NCI-H82 treated with DMSO at 0.1 percent for 48 hours (cell line): Measurements from ENCODE around the gene VPS37B.

Experiments used
- DNase-seq: peaks from one replicate; lab custom pipeline; 2025; ENCODE audit not compliant: unreplicated experiment; lab: John Stamatoyannopoulos, UW

Gene VPS37B

GRCh38 chr12:122855071-122855829 is 40.7 kb downstream of the VPS37B start:
- no peak for DNase-seq

DNA sequence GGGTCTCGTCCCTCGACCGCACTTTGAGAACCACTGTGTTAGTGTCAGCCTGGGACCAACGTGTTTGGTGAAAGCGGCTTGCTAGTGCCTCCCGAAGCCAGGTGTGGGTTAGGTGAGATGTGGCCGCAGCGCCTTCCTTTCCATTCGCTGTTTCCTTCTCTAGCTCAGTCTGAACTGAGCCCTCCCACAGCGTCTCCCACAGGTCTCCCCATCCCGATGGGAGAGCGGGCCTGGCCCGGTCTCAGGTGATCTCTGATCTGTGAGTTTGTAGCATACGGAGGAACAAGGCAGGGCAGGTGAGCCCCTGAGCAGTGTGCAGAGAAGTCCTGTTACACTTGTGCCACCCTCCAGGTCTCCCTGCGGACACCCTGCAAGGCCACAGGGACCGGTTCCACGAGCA is 41.4 kb downstream of the VPS37B start:
- DNase-seq, result no peak

- DNase-seq, result no peak
Measured at GRCh38 chr12:122853582-122854245, 42.2 kb downstream of the VPS37B start.

DNA sequence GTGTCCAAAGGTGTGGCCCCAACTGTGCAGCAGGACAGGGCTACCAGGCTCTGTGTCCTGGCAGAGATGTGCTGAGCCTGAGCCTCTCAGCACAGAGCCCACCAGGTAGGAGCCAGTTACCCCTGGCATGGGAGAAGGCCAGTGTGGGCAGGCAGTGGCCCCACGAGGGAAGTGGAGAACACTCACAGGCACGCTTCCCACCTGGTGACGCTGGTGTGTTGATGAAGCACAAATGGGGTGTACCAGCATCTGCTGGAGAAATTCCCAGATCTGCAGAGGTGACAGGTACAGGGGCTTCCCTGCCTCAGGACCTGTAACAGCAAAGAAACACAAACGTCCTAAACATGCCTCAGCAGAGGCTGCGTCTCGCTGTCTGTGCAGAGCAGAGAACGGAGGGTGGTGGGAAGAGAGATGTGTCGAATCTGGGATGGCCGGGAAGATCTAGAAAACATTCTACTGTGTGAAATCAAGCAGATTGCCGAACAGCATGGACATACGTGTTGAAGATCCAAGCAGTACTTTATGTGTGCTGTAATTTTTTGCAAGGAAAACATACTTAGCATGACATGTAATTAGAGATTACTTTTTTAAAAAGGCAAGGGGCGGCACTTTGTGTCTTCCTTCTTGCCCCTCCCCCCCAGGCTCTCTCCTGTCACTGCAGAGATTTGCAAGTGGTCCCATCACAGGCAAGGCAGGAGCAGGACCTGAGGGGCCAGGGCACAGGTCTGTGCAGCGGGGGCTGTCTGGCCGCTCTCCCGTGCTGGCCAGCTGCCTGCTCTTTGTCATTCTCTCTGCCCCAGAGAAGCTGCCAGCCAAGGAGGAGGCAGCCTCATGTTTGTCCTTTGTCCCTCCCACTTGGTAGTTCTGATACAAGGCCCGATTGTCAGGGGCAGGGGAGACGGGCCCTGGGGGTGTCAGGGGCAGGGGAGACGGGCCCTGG is 43.3 kb downstream of the VPS37B start:
- no peak for DNase-seq

- no peak for DNase-seq
Measured at GRCh38 chr12:122851820-122852219, 44.1 kb downstream of the VPS37B start.

GRCh38 chr12:122850695-122851350 is 45.1 kb downstream of the VPS37B start:
- no peak for DNase-seq

- DNase-seq, result no peak
Measured at GRCh38 chr12:122850048-122850445, 45.9 kb downstream of the VPS37B start.

GRCh38 chr12:122849352-122850047 is 46.4 kb downstream of the VPS37B start:
- no peak for DNase-seq

- DNase-seq, result no peak
Measured at GRCh38 chr12:122848471-122849351, 47.2 kb downstream of the VPS37B start.

DNA sequence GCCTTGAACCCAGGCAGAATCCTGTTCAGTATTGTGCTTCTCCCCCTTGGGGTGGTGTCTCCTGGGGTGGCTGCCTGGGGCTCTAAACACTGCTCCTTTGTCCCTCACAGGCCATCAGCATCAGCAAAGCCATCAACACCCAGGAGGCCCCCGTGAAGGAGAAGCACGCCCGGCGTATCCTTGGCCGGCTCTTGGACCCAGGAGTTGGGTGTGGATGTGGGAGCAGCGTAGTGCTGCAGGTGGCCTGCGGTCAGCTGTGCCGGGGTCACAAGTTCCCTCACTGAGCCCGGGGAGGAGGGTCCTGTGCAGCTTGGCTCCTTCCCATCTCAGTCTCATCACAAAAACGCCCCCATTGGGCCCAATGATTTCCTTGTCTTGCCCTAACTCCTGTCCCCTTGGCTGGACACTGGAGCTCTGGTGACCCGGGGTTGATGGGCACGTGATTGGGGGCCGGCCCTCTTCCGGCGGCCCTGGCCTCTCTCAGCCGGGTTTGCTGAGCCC is 48.0 kb downstream of the VPS37B start:
- DNase-seq, result no peak

GRCh38 chr12:122847516-122847836 is 48.4 kb downstream of the VPS37B start:
- no peak for DNase-seq

DNA sequence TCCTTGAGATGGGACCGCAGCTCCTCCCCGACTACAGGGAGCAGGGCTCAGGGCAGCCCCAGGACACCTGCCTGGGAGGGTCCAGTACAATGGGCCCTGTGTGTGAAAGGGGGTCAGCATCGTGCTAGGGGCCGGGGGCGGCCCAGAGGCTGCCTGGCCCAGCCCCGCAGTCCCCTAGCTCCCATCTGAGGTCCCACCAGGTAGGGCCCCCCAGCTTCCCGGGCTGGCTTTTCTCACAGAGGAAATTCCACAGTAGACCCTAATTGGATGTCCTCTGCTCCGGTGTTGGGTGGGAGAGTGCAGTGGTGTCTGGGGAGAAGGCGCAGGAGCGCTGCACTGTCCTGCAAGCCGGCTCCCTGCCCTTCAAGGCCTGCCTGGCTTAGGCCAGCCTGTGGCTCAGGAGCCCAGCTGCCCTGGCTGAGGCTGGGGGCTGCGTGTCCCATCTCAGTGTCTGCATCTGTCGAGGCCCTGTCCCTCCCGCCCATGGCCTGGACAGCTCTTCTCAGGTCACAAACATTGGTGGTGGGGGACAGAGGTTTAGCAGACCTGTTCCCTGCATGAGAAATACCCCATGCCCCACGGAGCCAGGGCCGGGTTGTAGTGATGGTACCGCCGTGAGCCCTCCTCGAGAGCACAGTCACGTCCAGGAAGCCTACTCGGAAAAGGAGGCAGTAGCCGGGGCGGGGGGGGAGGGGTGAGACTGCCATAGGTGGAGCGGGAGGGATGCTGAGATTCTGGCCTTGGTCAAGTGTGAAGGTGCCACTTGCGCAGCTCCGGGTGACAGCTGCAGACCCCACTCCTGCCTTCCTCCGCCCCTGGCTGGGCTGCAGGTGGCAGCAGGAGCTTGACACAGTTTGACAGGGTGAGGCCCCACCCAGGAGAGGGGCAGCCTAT is 49.1 kb downstream of the VPS37B start:
- DNase-seq, result no peak

- no peak for DNase-seq
Measured at GRCh38 chr12:122845865-122846621, 49.9 kb downstream of the VPS37B start.

DNA sequence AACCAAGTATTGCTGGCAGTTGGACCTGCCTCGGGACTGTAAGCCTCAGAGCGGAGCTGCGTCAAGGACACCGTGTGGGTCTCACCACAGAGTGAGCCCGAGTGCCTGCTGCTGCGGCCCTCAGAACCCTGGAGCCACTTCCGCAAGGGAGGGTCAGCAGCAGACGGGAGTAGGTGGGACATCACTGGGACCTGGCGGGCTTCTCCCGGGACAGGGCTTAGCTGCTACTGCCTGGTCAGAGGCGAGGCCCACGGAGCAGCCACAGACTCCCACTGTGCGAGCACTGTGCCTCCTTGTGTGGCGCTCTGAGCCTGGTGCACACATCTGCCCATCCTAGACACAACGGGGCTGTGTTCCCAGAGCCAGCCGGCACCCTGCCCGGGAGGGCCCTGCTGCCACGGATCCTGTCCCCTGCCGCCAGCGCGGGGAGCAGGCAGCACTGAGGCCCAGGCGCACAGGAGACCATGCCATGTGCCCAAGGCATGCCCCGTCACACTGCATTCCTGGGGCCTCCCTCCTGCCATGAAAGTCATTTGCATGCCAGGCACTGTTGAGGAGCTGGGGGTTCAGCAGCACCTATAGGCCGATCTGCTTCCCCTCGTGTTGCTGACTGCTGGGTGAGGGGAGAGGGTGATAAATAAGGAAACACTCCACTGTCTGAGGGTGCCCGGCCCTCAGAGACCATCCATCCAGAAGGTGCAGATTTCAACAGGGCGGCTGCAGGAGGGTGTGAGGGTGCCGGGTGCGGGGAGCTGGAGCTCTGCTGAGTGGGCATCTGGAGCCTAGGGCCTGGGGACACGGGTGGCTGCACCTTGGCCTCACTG is 50.7 kb downstream of the VPS37B start:
- no peak for DNase-seq

DNA sequence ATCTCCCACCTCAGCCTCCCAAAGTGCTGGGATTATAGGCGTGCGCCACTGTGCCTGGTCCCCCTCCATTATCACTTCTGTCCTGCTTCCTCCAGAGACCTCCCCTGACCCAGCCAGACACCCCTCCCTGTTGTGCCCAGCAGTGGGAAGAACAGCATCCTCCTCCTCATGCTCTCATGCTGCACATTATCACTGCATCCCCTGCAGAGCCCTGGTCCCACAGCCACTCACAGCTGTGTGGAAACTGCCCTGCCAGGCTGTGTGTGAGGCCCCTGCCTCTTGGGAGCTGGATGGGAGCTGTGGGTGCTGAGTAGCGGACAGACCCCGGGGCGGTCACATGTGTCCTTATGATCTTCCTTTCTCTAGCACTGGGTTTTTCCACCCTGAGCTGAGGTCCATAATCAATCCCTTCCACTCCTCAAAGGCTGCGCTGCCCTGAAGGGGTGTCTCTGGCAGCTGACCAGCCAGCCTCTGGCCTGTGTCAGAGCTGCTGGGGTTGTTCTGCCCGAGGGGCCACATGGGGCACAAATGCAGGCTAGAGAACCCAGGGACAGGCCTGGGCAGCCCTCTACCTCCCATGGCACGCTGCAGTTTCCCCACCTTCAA is 51.5 kb downstream of the VPS37B start:
- DNase-seq, result no peak

- no peak for DNase-seq
Measured at GRCh38 chr12:122843455-122843854, 52.5 kb downstream of the VPS37B start.
